Measurements from ENCODE around the gene EZR. TPM values are rescaled to one million over a fixed set of nuclear protein-coding genes. Genes with fewer than 3 reads are reported as not detected.

Gene EZR
- total and polyA plus RNA-seq, 10 of the 15 experiments (the other 5 are each of a cell fraction or from before 2014, with no cell fraction given): 79.1 to 282 (median 161) TPM

GRCh38 chr6:158853880-158854213 lies 34.7 kb upstream of the EZR start:
- FAIRE-seq (no peak), DNase-seq (ENCODE audit: low read depth, low spot score) (no peak), ATAC-seq (no peak)
- POLR2A ChIA-PET: interaction anchor here (1.0 to 3.4 kb wide), 4 partner anchors 10 to 21 kb away, joined by 3 to 19 read pairs (median 8); no protein-coding TSS in a partner anchor
- SMC1A ChIA-PET (ENCODE audit: uncharacterized antibody, unreplicated experiment): interaction anchor here (0.8 to 3.4 kb wide), 11 partner anchors 15 to 204 kb away, joined by 3 to 39 read pairs (median 3); partner anchors contain the start of genes EZR and SYTL3
- no peaks in the 10 kb centered on the region for H4K20me1 ChIP-seq (ENCODE audit: control insufficient read depth, insufficient read depth)
- TSS peak; percentile 90 for BruUV-seq (replicated peaks)
- H3K27ac ChIP-seq (ENCODE audit: control insufficient read depth, insufficient read depth): peak overlapping the region; percentile 54
- RAD21 ChIA-PET (ENCODE audit: unreplicated experiment): interaction anchor here (1.0 to 3.0 kb wide), 8 partner anchors 12 to 61 kb away, joined by 3 to 21 read pairs (median 4); partner anchors contain the start of gene EZR
- intact Hi-C loops (cut with micrococcal nuclease; ENCODE audit: unreplicated experiment): no loop called here
- H3K79me2 ChIP-seq (ENCODE audit: control insufficient read depth, insufficient read depth, low read length): no peaks in the 10 kb centered on the region
- in situ Hi-C loops (cut with MboI): no loop called here
- H3K4me1 ChIP-seq (ENCODE audit: control insufficient read depth, insufficient read depth, low read length): peaks cover 34% of the 10 kb centered on the region
- WGBS (ENCODE audit: insufficient coverage, insufficient replicate concordance, low lambda C conversion rate, missing lambda C conversion rate): 28% methylated on average over 6 of the region's 6 CpGs
- H3K9me3 ChIP-seq (replicated peaks; ENCODE audit: control insufficient read depth, insufficient read depth, low read length): no peaks in the 10 kb centered on the region
- CTCF ChIA-PET: interaction anchor here (0.6 to 3.2 kb wide), 4 partner anchors 13 to 56 kb away, joined by 3 to 13 read pairs (median 3); no protein-coding TSS in a partner anchor
- peak overlapping the region; percentile 32; the same call in 1 of the 2 replicates for H3K9ac ChIP-seq (ENCODE audit: control insufficient read depth, insufficient read depth, low read length)
- H3K27me3 ChIP-seq (replicated peaks in 1 of 2; ENCODE audit: control insufficient read depth in 2 of 2, insufficient read depth in 2 of 2, low read length in 1 of 2): no peaks in the 10 kb centered on the region
- peak overlapping the region; percentile 1; the same call in 1 of the 2 replicates for H3K4me3 ChIP-seq
- peak overlapping the region; percentile 61 for H3K4me2 ChIP-seq (ENCODE audit: control insufficient read depth, insufficient read depth)
- H3K36me3 ChIP-seq (ENCODE audit: control insufficient read depth in 2 of 2, insufficient read depth in 2 of 2, low read length in 1 of 2): no peaks in the 10 kb centered on the region
- no peak overlapping the region for H2AFZ ChIP-seq (ENCODE audit: control insufficient read depth, low read depth, low read length)
- TF ChIP-seq NFYA (IDR thresholded peaks at IDR 0.05; ENCODE audit: borderline replicate concordance, low read depth, low read length) (no peak), BRCA1 (IDR thresholded peaks at IDR 0.05; ENCODE audit: low read depth, low read length) (no peak), SPI1 (IDR thresholded peaks at IDR 0.05; ENCODE audit: borderline replicate concordance, insufficient read depth, low read depth, low read length) (no peak), NFXL1 (IDR thresholded peaks at IDR 0.05; ENCODE audit: borderline replicate concordance) (no peak), RELB (IDR thresholded peaks at IDR 0.05; ENCODE audit: low read depth) (no peak), SMARCA5 (IDR thresholded peaks at IDR 0.05) (no peak), ESRRA (IDR thresholded peaks at IDR 0.05; ENCODE audit: low read length) (no peak), NR2C1 (IDR thresholded peaks at IDR 0.05) (no peak), ZNF384 (IDR thresholded peaks at IDR 0.05; ENCODE audit: borderline replicate concordance, low read depth, low read length) (no peak), USF2 (IDR thresholded peaks at IDR 0.05; ENCODE audit: borderline replicate concordance, low read depth, low read length) (no peak), HSF1 (IDR thresholded peaks at IDR 0.05; ENCODE audit: low read depth, low read length) (no peak), PAX5 (IDR thresholded peaks at IDR 0.05; ENCODE audit: borderline replicate concordance, low read depth, low read length) (no peak), REST (IDR thresholded peaks at IDR 0.05; ENCODE audit: low read depth, low read length) (no peak), FOXM1 (IDR thresholded peaks at IDR 0.05; ENCODE audit: low read depth, low read length) (no peak), RB1 (IDR thresholded peaks at IDR 0.05; ENCODE audit: borderline replicate concordance) (no peak)
